Loucy (cell line): ENCODE results near the gene HSPA6.

Experiments used
- H2AFZ ChIP-seq: fragments of 200-600 bp; sonication (generic); 2 replicates; pipeline ENCODE4 v1.6.0; 2016; ENCODE audit warnings: antibody characterized with exemption, mild to moderate bottlenecking, low read length, moderate library complexity
- H3F3A ChIP-seq: fragments of 200-600 bp; 2 replicates; pipeline ENCODE4 v1.6.0; 2016; ENCODE audit warnings: antibody characterized with exemption, low read depth, mild to moderate bottlenecking
- H3K27me3 ChIP-seq: fragments of 200-600 bp; sonication (generic); 2 replicates; pipeline ENCODE4 v1.6.1; 2014; ENCODE audit warnings: low read length, mild to moderate bottlenecking; ENCODE audit not compliant: insufficient read depth, poor library complexity, severe bottlenecking
- H3K36me3 ChIP-seq: fragments of 200-600 bp; sonication (generic); 2 replicates; pipeline ENCODE4 v1.6.1; 2016; ENCODE audit warnings: low read length; ENCODE audit not compliant: insufficient read depth
- H3K4me1 ChIP-seq: fragments of 200-600 bp; sonication (generic); 2 replicates; pipeline ENCODE4 v1.5.1; 2014; ENCODE audit warnings: low read length, mild to moderate bottlenecking; ENCODE audit not compliant: insufficient read depth, poor library complexity, severe bottlenecking
- H3K4me2 ChIP-seq: fragments of 200-600 bp; sonication (generic); 2 replicates; pipeline ENCODE4 v1.6.0; 2014; ENCODE audit warnings: antibody characterized with exemption, low read length, low read depth, mild to moderate bottlenecking; ENCODE audit not compliant: poor library complexity, severe bottlenecking
- H3K4me3 ChIP-seq: fragments of 200-600 bp; sonication (generic); 2 replicates; pipeline ENCODE4 v1.5.1; 2014; ENCODE audit warnings: low read length, mild to moderate bottlenecking, mixed read lengths; ENCODE audit not compliant: poor library complexity, severe bottlenecking
- H3K79me2 ChIP-seq: fragments of 200-600 bp; sonication (generic); 2 replicates; pipeline ENCODE4 v1.6.1; 2014; ENCODE audit warnings: low read length; ENCODE audit not compliant: insufficient read depth
- H3K9ac ChIP-seq: fragments of 200-600 bp; sonication (generic); 2 replicates; pipeline ENCODE4 v1.6.0; 2014; ENCODE audit warnings: mild to moderate bottlenecking, low read depth, low read length, moderate library complexity; ENCODE audit not compliant: poor library complexity, severe bottlenecking
- H3K9me2 ChIP-seq: fragments of 200-600 bp; sonication (generic); replicated peaks from 2 replicates; pipeline ENCODE4 v1.6.1; 2016; ENCODE audit warnings: low read depth, low read length, mixed read lengths
- H3K9me3 ChIP-seq: fragments of 200-600 bp; sonication (generic); 2 replicates; pipeline ENCODE4 v1.6.1; 2014; ENCODE audit warnings: mild to moderate bottlenecking, antibody characterized with exemption, low read length, low read depth; ENCODE audit not compliant: insufficient read depth
- H4K20me1 ChIP-seq: fragments of 200-600 bp; sonication (generic); 2 replicates; pipeline ENCODE4 v1.6.0; 2014; ENCODE audit warnings: antibody characterized with exemption, low read length, mild to moderate bottlenecking; ENCODE audit not compliant: insufficient read depth, poor library complexity, severe bottlenecking
- EZH2phosphoT487 ChIP-seq: fragments of 200-600 bp; IDR thresholded peaks from 2 replicates; pipeline ENCODE4 v1.6.1; 2018; ENCODE audit warnings: antibody characterized with exemption, mild to moderate bottlenecking, moderate library complexity, borderline replicate concordance
- TF ChIP-seq, protein P1 (sequence below): fragments of 200-600 bp; sonication (generic); conservative IDR thresholded peaks from 2 replicates; pipeline ENCODE4 v1.5.1; 2014; ENCODE audit warnings: mild to moderate bottlenecking, antibody characterized with exemption, low read length

HSPA6 gene

DNA sequence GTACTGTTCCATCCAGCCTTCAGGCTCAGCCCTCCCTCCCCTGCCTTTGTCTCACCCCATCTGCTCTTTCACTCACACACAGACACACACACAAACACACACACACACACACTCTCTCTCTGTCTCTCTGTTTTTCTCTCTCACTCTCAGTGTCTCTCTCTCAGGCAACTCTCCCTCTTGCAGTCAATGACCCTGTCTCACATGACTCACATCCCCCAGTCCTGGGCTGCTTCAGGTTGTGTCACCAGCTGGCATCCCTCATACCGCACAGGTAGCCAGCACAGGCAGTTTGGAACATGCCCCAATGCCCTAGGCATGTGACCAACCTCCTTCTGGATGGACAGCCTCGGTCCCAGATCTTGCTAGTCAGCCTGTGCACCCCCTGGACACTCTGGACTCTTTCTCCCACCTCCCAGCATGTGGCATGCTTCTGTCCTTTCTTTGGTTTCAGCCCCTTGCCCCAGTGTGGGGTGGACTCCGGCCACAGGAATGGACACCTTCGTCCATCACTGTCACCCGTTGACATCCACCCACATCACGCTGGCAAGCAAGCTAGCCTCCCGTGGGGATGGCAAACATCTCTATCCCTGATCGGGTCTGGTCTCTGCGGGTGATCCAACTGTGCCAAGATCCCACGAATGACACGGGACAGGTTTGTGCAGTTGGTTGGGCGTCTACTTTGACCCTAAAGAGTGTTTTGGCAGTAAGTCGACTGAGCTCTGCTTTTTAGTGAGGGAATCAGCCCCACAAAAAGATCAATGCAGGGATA lies 42.5 kb upstream of the HSPA6 start:
- no peak overlapping the region for H3K9ac ChIP-seq
- no peaks in the 10 kb centered on the region for H3K36me3 ChIP-seq
- H3K4me2 ChIP-seq, result no peak overlapping the region
- no peak overlapping the region for H2AFZ ChIP-seq
- no peaks in the 10 kb centered on the region for H3K9me2 ChIP-seq
- no peaks in the 10 kb centered on the region for H3K4me1 ChIP-seq
- TF ChIP-seq, protein P1, sequence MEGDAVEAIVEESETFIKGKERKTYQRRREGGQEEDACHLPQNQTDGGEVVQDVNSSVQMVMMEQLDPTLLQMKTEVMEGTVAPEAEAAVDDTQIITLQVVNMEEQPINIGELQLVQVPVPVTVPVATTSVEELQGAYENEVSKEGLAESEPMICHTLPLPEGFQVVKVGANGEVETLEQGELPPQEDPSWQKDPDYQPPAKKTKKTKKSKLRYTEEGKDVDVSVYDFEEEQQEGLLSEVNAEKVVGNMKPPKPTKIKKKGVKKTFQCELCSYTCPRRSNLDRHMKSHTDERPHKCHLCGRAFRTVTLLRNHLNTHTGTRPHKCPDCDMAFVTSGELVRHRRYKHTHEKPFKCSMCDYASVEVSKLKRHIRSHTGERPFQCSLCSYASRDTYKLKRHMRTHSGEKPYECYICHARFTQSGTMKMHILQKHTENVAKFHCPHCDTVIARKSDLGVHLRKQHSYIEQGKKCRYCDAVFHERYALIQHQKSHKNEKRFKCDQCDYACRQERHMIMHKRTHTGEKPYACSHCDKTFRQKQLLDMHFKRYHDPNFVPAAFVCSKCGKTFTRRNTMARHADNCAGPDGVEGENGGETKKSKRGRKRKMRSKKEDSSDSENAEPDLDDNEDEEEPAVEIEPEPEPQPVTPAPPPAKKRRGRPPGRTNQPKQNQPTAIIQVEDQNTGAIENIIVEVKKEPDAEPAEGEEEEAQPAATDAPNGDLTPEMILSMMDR, result no peak
- no peak for TF ChIP-seq EZH2phosphoT487
- no peaks in the 10 kb centered on the region for H3K9me3 ChIP-seq
- H3K4me3 ChIP-seq, result no peak overlapping the region
- no peaks in the 10 kb centered on the region for H3F3A ChIP-seq
- H3K79me2 ChIP-seq, result no peaks in the 10 kb centered on the region
- no peaks in the 10 kb centered on the region for H4K20me1 ChIP-seq
- H3K27me3 ChIP-seq, result no peaks in the 10 kb centered on the region

DNA sequence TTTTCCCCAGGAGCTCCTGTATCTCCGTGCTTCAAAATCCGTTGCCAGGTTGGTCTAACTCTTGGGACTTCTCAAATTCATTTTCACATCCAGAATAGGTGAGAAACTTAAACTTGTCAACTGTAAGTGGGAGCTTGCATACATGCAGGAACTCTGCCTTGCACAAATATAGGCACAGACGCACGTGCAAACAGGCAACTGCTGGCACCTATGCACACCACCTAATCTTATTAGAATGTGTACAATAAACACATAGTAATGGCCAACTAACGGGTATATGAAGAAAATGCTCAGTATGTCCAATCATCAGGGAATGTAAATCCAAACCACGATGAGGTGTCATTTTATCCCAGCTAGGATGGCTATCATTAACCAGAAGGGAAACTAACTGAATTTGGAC lies 41.7 kb upstream of the HSPA6 start:
- no peak overlapping the region for H2AFZ ChIP-seq
- H3K4me1 ChIP-seq, result no peaks in the 10 kb centered on the region
- H4K20me1 ChIP-seq, result no peaks in the 10 kb centered on the region
- TF ChIP-seq, protein P1, result no peak
- no peak for TF ChIP-seq EZH2phosphoT487
- H3K9me2 ChIP-seq, result no peaks in the 10 kb centered on the region
- no peak overlapping the region for H3K4me3 ChIP-seq
- no peaks in the 10 kb centered on the region for H3K9me3 ChIP-seq
- H3K27me3 ChIP-seq, result no peaks in the 10 kb centered on the region
- no peaks in the 10 kb centered on the region for H3K79me2 ChIP-seq
- H3K36me3 ChIP-seq, result no peaks in the 10 kb centered on the region
- H3K9ac ChIP-seq, result no peak overlapping the region
- no peaks in the 10 kb centered on the region for H3F3A ChIP-seq
- no peak overlapping the region for H3K4me2 ChIP-seq

DNA sequence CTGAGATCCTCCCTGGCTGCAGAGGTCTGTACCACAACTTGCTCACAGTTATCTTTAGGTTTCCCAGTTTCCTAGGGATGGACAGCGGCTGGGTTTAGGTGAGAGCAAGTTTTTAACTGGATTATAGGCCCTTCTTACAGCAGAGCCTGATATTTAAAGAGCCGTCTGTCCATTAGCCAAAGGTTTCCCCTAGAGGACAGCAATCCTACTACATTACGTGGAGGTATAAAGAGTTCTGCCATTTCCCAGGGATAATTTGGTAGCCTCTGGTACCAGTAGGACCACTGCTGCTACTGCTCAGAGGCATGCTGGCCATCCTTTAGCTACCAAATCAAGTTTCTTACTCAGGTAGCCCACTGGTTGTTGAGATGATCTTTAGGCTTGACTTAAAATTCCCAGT lies 41.0 kb upstream of the HSPA6 start:
- no peak overlapping the region for H2AFZ ChIP-seq
- H3K9ac ChIP-seq, result no peak overlapping the region
- H3K9me3 ChIP-seq, result no peaks in the 10 kb centered on the region
- H3K4me2 ChIP-seq, result no peak overlapping the region
- no peaks in the 10 kb centered on the region for H3K4me1 ChIP-seq
- H3K9me2 ChIP-seq, result no peaks in the 10 kb centered on the region
- H3K27me3 ChIP-seq, result no peaks in the 10 kb centered on the region
- TF ChIP-seq EZH2phosphoT487, result no peak
- TF ChIP-seq, protein P1, result no peak; the same call in 1 of the 2 replicates
- no peaks in the 10 kb centered on the region for H4K20me1 ChIP-seq
- no peaks in the 10 kb centered on the region for H3K79me2 ChIP-seq
- no peaks in the 10 kb centered on the region for H3F3A ChIP-seq
- H3K36me3 ChIP-seq, result no peaks in the 10 kb centered on the region
- H3K4me3 ChIP-seq, result no peak overlapping the region
